Muscle of leg (tissue), 11 donors: ENCODE measurements around the gene MEA1. TPM values are rescaled to one million over a fixed set of nuclear protein-coding genes. Genes with fewer than 3 reads are reported as not detected.
A peak's percentile ranks its signal among the peaks of the same experiment; 100 is the strongest.
"Not testable (repeated sequence)": the region's sequence is repeated elsewhere in the genome, so short reads cannot be mapped to it uniquely, and the experiment has no call there.

Experiments used
- DNase-seq: peaks from one replicate; pipeline ENCODE4 v3.0.0; 2013
- H3K27ac ChIP-seq: one replicate; pipeline ENCODE4 v1.5.1; 2013; ENCODE audit warnings: mild to moderate bottlenecking, low read length, control low read depth
- H3K27me3 ChIP-seq: one replicate; pipeline ENCODE4 v1.6.1; 2013; ENCODE audit warnings: low read length; ENCODE audit not compliant: control insufficient read depth, insufficient read depth
- H3K36me3 ChIP-seq: one replicate; pipeline ENCODE4 v1.6.1; 2013; ENCODE audit warnings: low read length; ENCODE audit not compliant: control insufficient read depth, insufficient read depth
- H3K4me1 ChIP-seq: one replicate; pipeline ENCODE4 v1.6.1; 2013; ENCODE audit warnings: low read length; ENCODE audit not compliant: control insufficient read depth, insufficient read depth
- H3K4me3 ChIP-seq: one replicate; pipeline ENCODE4 v1.5.1; 2013; ENCODE audit warnings: low read length, control low read depth
- H3K9me3 ChIP-seq: replicated peaks from 2 replicates; pipeline ENCODE4 v1.6.1; 2013; ENCODE audit warnings: low read depth, low read length; ENCODE audit not compliant: control insufficient read depth
- WGBS: methylation state at CpG from one replicate; pipeline ENCODE4 v1.1.5; 2013; ENCODE audit warnings: missing lambda C conversion rate; ENCODE audit not compliant: insufficient coverage; 5-methylcytosine and 5-hydroxymethylcytosine counted together
- polyA plus RNA-seq, 8 donors: library from polyadenylated mRNA; unstranded; fragments of 120-200 nt; gene quantifications; one replicate each; pipeline versions ENCODE4 v1.2.1 to v1.2.3, GENCODE V29; 2013; ENCODE audit warnings: inconsistent platforms in 1 of 8, low replicate concordance in 1 of 8; ENCODE audit not compliant: insufficient read length in 8 of 8, insufficient read depth in 1 of 8
- total RNA-seq: library from RNA; stranded (reverse); fragments of 120-200 nt; gene quantifications from one replicate; pipeline ENCODE4 v1.2.4, GENCODE V29; 2013

Gene MEA1
- total and polyA plus RNA-seq, 9 donors = 40.4 to 63.4 (median 48.6) TPM

GRCh38 chr6:43013097-43013842 is 476 bp downstream of the MEA1 start:
- no peak for DNase-seq
- no peaks in the 10 kb centered on the region for H3K9me3 ChIP-seq
- H3K27me3 ChIP-seq = no peaks in the 10 kb centered on the region
- WGBS = under 1% methylated on average over 22 of the region's 25 CpGs
- H3K27ac ChIP-seq = peak overlapping the region; percentile 71
- H3K4me1 ChIP-seq = peaks cover 47% of the 10 kb centered on the region
- H3K4me3 ChIP-seq = peak overlapping the region; percentile 86
- H3K36me3 ChIP-seq = peaks cover 61% of the 10 kb centered on the region

GRCh38 chr6:43012364-43012763 is 1.4 kb downstream of the MEA1 start:
- Histone ChIP-seq H3K4me1 (peaks cover 38% of the 10 kb centered on the region), H3K4me3 (no peak overlapping the region), H3K27ac (no peak overlapping the region), H3K27me3 (no peaks in the 10 kb centered on the region), H3K9me3 (no peaks in the 10 kb centered on the region), H3K36me3 (peaks cover 61% of the 10 kb centered on the region)
- 81% methylated on average over 6 of the region's 6 CpGs for WGBS
- DNase-seq = no peak

GRCh38 chr6:43011207-43011606 is 2.5 kb downstream of the MEA1 start:
- 74% methylated on average over 3 of the region's 6 CpGs for WGBS
- Histone ChIP-seq H3K4me3 (no peak overlapping the region), H3K36me3 (peaks cover 66% of the 10 kb centered on the region), H3K4me1 (peaks cover 27% of the 10 kb centered on the region), H3K27me3 (no peaks in the 10 kb centered on the region), H3K27ac (no peak overlapping the region), H3K9me3 (no peaks in the 10 kb centered on the region)
- no peak for DNase-seq

- H3K9me3 ChIP-seq = no peaks in the 10 kb centered on the region
- no peaks in the 10 kb centered on the region for H3K27me3 ChIP-seq
- H3K27ac ChIP-seq = no peak overlapping the region
- peaks cover 72% of the 10 kb centered on the region for H3K36me3 ChIP-seq
- WGBS = 100% methylated on average over 2 of the region's 6 CpGs
- no peak overlapping the region for H3K4me3 ChIP-seq
- DNase-seq = peak; percentile 48
- H3K4me1 ChIP-seq = peaks cover 12% of the 10 kb centered on the region
Observed at GRCh38 chr6:43009124-43009523, 4.6 kb downstream of the MEA1 start.

- WGBS = 84% methylated on average over 7 of the region's 9 CpGs
- no peak for DNase-seq
- Histone ChIP-seq H3K36me3 (peaks cover 71% of the 10 kb centered on the region), H3K9me3 (no peaks in the 10 kb centered on the region), H3K4me3 (no peak overlapping the region), H3K4me1 (no peaks in the 10 kb centered on the region), H3K27me3 (no peaks in the 10 kb centered on the region), H3K27ac (no peak overlapping the region)
Observed at GRCh38 chr6:43007126-43007525, 6.6 kb downstream of the MEA1 start.

GRCh38 chr6:43006251-43006650 is 7.5 kb downstream of the MEA1 start:
- 84% methylated on average over 11 of the region's 11 CpGs for WGBS
- peaks cover 62% of the 10 kb centered on the region for H3K36me3 ChIP-seq
- H3K27ac ChIP-seq = no peak overlapping the region
- H3K4me1 ChIP-seq = no peaks in the 10 kb centered on the region
- H3K27me3 ChIP-seq = no peaks in the 10 kb centered on the region
- H3K9me3 ChIP-seq = no peaks in the 10 kb centered on the region
- DNase-seq = no peak
- H3K4me3 ChIP-seq = no peak overlapping the region

GRCh38 chr6:43005844-43006243 is 7.9 kb downstream of the MEA1 start:
- WGBS = 94% methylated on average over 4 of the region's 5 CpGs
- Histone ChIP-seq H3K27me3 (no peaks in the 10 kb centered on the region), H3K27ac (no peak overlapping the region), H3K36me3 (peaks cover 59% of the 10 kb centered on the region), H3K4me1 (no peaks in the 10 kb centered on the region), H3K4me3 (no peak overlapping the region), H3K9me3 (no peaks in the 10 kb centered on the region)
- DNase-seq = no peak

GRCh38 chr6:43001843-43002242 is 11.9 kb downstream of the MEA1 start:
- 95% methylated on average over 6 of the region's 8 CpGs for WGBS
- H3K27me3 ChIP-seq = no peaks in the 10 kb centered on the region
- no peaks in the 10 kb centered on the region for H3K9me3 ChIP-seq
- peaks cover 26% of the 10 kb centered on the region for H3K36me3 ChIP-seq
- H3K4me1 ChIP-seq = peaks cover 2% of the 10 kb centered on the region
- DNase-seq = no peak
- no peak overlapping the region for H3K27ac ChIP-seq
- H3K4me3 ChIP-seq = no peak overlapping the region

GRCh38 chr6:42998205-42998604 is 15.5 kb downstream of the MEA1 start:
- not testable (repeated sequence) for H3K27ac ChIP-seq, DNase-seq, H3K27me3 ChIP-seq, H3K4me3 ChIP-seq, H3K4me1 ChIP-seq, H3K9me3 ChIP-seq
- peaks cover 23% of the 10 kb centered on the region for H3K36me3 ChIP-seq
- 96% methylated on average over 9 of the region's 9 CpGs for WGBS

GRCh38 chr6:42996513-42996912 is 17.2 kb downstream of the MEA1 start:
- Histone ChIP-seq H3K4me3 (no peak overlapping the region), H3K27me3 (no peaks in the 10 kb centered on the region), H3K4me1 (peaks cover 2% of the 10 kb centered on the region), H3K27ac (no peak overlapping the region), H3K9me3 (no peaks in the 10 kb centered on the region), H3K36me3 (peaks cover 17% of the 10 kb centered on the region)
- DNase-seq = no peak

- H3K36me3 ChIP-seq = peaks cover 33% of the 10 kb centered on the region
- no CpG with 5 or more reads among the region's 2 CpGs for WGBS
- DNase-seq = no peak
- no peaks in the 10 kb centered on the region for H3K27me3 ChIP-seq
- H3K27ac ChIP-seq = no peak overlapping the region
- H3K9me3 ChIP-seq = no peaks in the 10 kb centered on the region
- H3K4me1 ChIP-seq = peaks cover 2% of the 10 kb centered on the region
- no peak overlapping the region for H3K4me3 ChIP-seq
Observed at GRCh38 chr6:42993445-42993844, 20.3 kb downstream of the MEA1 start.
